H9 (cell line): Measurements from ENCODE around the gene CEACAM18. TPM values are rescaled to one million over a fixed set of nuclear protein-coding genes. Genes with fewer than 3 reads are reported as not detected.

Experiments used
- DNase-seq: peaks from one replicate; pipeline ENCODE4 v3.0.0-alpha.2; 2017
- H2AFZ ChIP-seq: one replicate; pipeline ENCODE4 v1.6.1; 2013; ENCODE audit warnings: mild to moderate bottlenecking, low read length, control low read depth, moderate library complexity
- H2AK5ac ChIP-seq: 2 replicates; pipeline ENCODE4 v1.6.1; 2013; ENCODE audit warnings: low read length, control low read depth, mixed read lengths; ENCODE audit not compliant: insufficient read length
- H2BK120ac ChIP-seq: one replicate; pipeline ENCODE4 v1.6.1; 2013; ENCODE audit warnings: low read depth, mild to moderate bottlenecking, low read length, control low read depth, inconsistent platforms; ENCODE audit not compliant: poor library complexity, severe bottlenecking
- H2BK12ac ChIP-seq: 2 replicates; pipeline ENCODE4 v1.6.1; 2013; ENCODE audit warnings: low read length, control low read depth, mixed read lengths, low read depth; ENCODE audit not compliant: insufficient read length
- H2BK15ac ChIP-seq: 2 replicates; pipeline ENCODE4 v1.6.1; 2013; ENCODE audit warnings: low read depth, low read length, control low read depth
- H2BK20ac ChIP-seq: one replicate; pipeline ENCODE4 v1.6.1; 2013; ENCODE audit warnings: low read depth, mild to moderate bottlenecking, low read length, control low read depth, inconsistent platforms; ENCODE audit not compliant: poor library complexity, severe bottlenecking
- H2BK5ac ChIP-seq: 2 replicates; pipeline ENCODE4 v1.6.1; 2013; ENCODE audit warnings: low read length, control low read depth, mixed read lengths; ENCODE audit not compliant: insufficient read length
- H3K14ac ChIP-seq: 2 replicates; pipeline ENCODE4 v1.6.1; 2013; ENCODE audit warnings: low read length, control low read depth; ENCODE audit not compliant: insufficient read depth
- H3K18ac ChIP-seq: 2 replicates; pipeline ENCODE4 v1.6.1; 2013; ENCODE audit warnings: low read depth, mild to moderate bottlenecking, mixed read lengths, low read length, control low read depth; ENCODE audit not compliant: insufficient read length
- H3K23ac ChIP-seq: 2 replicates; pipeline ENCODE4 v1.6.1; 2013; ENCODE audit warnings: low read length, control low read depth, mixed read lengths, low read depth; ENCODE audit not compliant: insufficient read length
- H3K23me2 ChIP-seq: 2 replicates; pipeline ENCODE4 v1.6.1; 2013; ENCODE audit warnings: low read depth, mild to moderate bottlenecking, mixed read lengths, low read length, control low read depth; ENCODE audit not compliant: insufficient read length, poor library complexity, severe bottlenecking
- H3K27ac ChIP-seq: 2 replicates; pipeline ENCODE4 v1.5.1; 2013; ENCODE audit warnings: low read length, control low read depth, mixed read lengths, low read depth; ENCODE audit not compliant: insufficient read length
- H3K27me3 ChIP-seq: 2 replicates; pipeline ENCODE4 v1.6.1; 2013; ENCODE audit warnings: low read length, control low read depth, inconsistent platforms; ENCODE audit not compliant: insufficient read depth
- H3K4ac ChIP-seq: 2 replicates; pipeline ENCODE4 v1.6.1; 2013; ENCODE audit warnings: low read depth, mild to moderate bottlenecking, control low read depth, inconsistent platforms, low read length, moderate library complexity
- H3K4me1 ChIP-seq: 2 replicates; pipeline ENCODE4 v1.6.1; 2013; ENCODE audit warnings: low read length, control low read depth, inconsistent platforms; ENCODE audit not compliant: insufficient read depth
- H3K4me2 ChIP-seq: 2 replicates; pipeline ENCODE4 v1.6.1; 2013; ENCODE audit warnings: low read length, control low read depth, mixed read lengths; ENCODE audit not compliant: insufficient read length, insufficient read depth
- H3K56ac ChIP-seq: 2 replicates; pipeline ENCODE4 v1.6.1; 2013; ENCODE audit warnings: low read depth, mild to moderate bottlenecking, mixed read lengths, low read length, control low read depth; ENCODE audit not compliant: insufficient read length
- H3K79me1 ChIP-seq: 2 replicates; pipeline ENCODE4 v1.6.1; 2013; ENCODE audit warnings: low read depth, mild to moderate bottlenecking, moderate library complexity, low read length, control low read depth, inconsistent platforms; ENCODE audit not compliant: insufficient read depth, poor library complexity, severe bottlenecking
- H3K79me2 ChIP-seq: 2 replicates; pipeline ENCODE4 v1.6.1; 2013; ENCODE audit warnings: low read length, control low read depth, inconsistent platforms; ENCODE audit not compliant: insufficient read depth
- H3K9ac ChIP-seq: 2 replicates; pipeline ENCODE4 v1.6.1; 2013; ENCODE audit warnings: low read length, control low read depth, mixed read lengths; ENCODE audit not compliant: insufficient read length; ENCODE audit errors: extremely low read depth
- H3K9me3 ChIP-seq: one replicate; pipeline ENCODE4 v1.6.1; 2013; ENCODE audit warnings: low read depth, low read length, inconsistent platforms; ENCODE audit not compliant: control insufficient read depth
- H3T11ph ChIP-seq: one replicate; pipeline ENCODE4 v1.6.1; 2013; ENCODE audit warnings: mild to moderate bottlenecking, low read length, control low read depth, inconsistent platforms
- H4K20me1 ChIP-seq: one replicate; pipeline ENCODE4 v1.6.1; 2013; ENCODE audit not compliant: control insufficient read depth, insufficient read length, insufficient read depth
- H4K5ac ChIP-seq: 2 replicates; pipeline ENCODE4 v1.6.1; 2013; ENCODE audit warnings: low read depth, mild to moderate bottlenecking, mixed read lengths, low read length, control low read depth; ENCODE audit not compliant: insufficient read length
- H4K8ac ChIP-seq: replicated peaks from 2 replicates; pipeline ENCODE4 v1.6.1; 2013; ENCODE audit warnings: low read length, control low read depth, mixed read lengths, low read depth; ENCODE audit not compliant: insufficient read length
- H4K91ac ChIP-seq: 2 replicates; pipeline ENCODE4 v1.6.1; 2013; ENCODE audit warnings: low read depth, mild to moderate bottlenecking, moderate library complexity, mixed read lengths, low read length, control low read depth; ENCODE audit not compliant: insufficient read length
- H3K27ac Mint-ChIP-seq, 3 experiments: 2 replicates in 2 of 3; 3 replicates in 1 of 3; pipeline ENCODE4 v1.8.0; 2020 to 2021; ENCODE audit warnings: mixed read lengths in 3 of 3, mild to moderate bottlenecking in 1 of 3, moderate library complexity in 1 of 3
- H3K27me3 Mint-ChIP-seq: 2 replicates; pipeline ENCODE4 v1.8.0; 2021; ENCODE audit warnings: low read depth, mild to moderate bottlenecking, moderate library complexity, mixed read lengths
- H3K36me3 Mint-ChIP-seq, 3 experiments: 2 replicates in 2 of 3; 3 replicates in 1 of 3; pipeline ENCODE4 v1.8.0; 2020 to 2021; ENCODE audit warnings: low read depth in 3 of 3, mixed read lengths in 3 of 3; ENCODE audit not compliant: insufficient read depth in 1 of 3
- H3K4me1 Mint-ChIP-seq, 2 experiments: 2 replicates each; pipeline ENCODE4 v1.8.0; 2020; ENCODE audit warnings: mixed read lengths in 2 of 2
- H3K4me3 Mint-ChIP-seq, 2 experiments: 2 replicates in 1 of 2; 3 replicates in 1 of 2; pipeline ENCODE4 v1.8.0; 2020 to 2021; ENCODE audit warnings: mild to moderate bottlenecking in 2 of 2, mixed read lengths in 2 of 2, moderate library complexity in 1 of 2
- H3K9me3 Mint-ChIP-seq, 2 experiments: 2 replicates in 1 of 2; 3 replicates in 1 of 2; pipeline ENCODE4 v1.8.0; 2020; ENCODE audit warnings: mild to moderate bottlenecking in 2 of 2, mixed read lengths in 2 of 2, moderate library complexity in 1 of 2
- WGBS: extraction: QIAGEN DNeasy Blood & Tissue Kit; methylation state at CpG from one replicate; pipeline ENCODE4 v1.1.7; 2013; ENCODE audit warnings: missing lambda C conversion rate, low lambda C conversion rate, mixed read lengths; ENCODE audit not compliant: insufficient read length; ENCODE audit errors: extremely low coverage; 5-methylcytosine and 5-hydroxymethylcytosine counted together
- total RNA-seq: library from RNA; stranded (reverse); gene quantifications from 2 replicates; pipeline ENCODE4 v1.2.1, GENCODE V29; 2021
- TF ChIP-seq, protein P1 (sequence below): fragments of 200-600 bp; sonication (generic); conservative IDR thresholded peaks from 3 replicates; pipeline ENCODE4 v1.8.0; 2021; ENCODE audit warnings: antibody characterized with exemption, mild to moderate bottlenecking

CEACAM18 gene
- total RNA-seq, 1 experiment from 2014 or later: not detected

DNA sequence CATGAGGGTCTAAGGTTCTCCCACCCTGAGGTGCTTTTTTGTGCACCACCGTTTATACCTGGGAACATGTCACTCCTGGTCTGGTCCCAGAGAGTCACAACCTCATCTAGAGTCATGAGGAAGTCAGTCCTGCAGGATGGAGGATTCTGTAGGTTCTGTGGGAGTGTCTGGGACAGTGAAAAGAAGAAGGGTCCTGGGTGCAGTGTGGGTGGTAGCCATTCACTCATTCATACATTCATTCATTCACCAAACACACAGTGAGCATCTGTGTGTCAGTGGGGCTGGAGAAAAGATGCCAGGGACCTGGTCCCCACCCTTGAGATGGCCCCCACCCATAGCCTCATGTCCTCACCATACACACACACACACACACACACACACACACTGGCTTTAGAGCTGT lies 8.7 kb upstream of the CEACAM18 start:
- Histone ChIP-seq H3K9me3 (no peaks in the 10 kb centered on the region), H2AFZ (no peak overlapping the region), H2AK5ac (no peak overlapping the region), H3K23ac (no peak overlapping the region), H3K4me2 (no peak overlapping the region), H4K91ac (no peak overlapping the region), H2BK15ac (no peak overlapping the region), H3K79me2 (no peaks in the 10 kb centered on the region), H3K23me2 (no peaks in the 10 kb centered on the region), H3K4me1 (no peaks in the 10 kb centered on the region), H3K27ac (no peak overlapping the region), H4K8ac (no peak overlapping the region), H4K20me1 (no peaks in the 10 kb centered on the region), H2BK12ac (no peak overlapping the region), H3K56ac (no peak overlapping the region), H3K18ac (no peak overlapping the region), H3T11ph (no peak overlapping the region), H3K9ac (no peak overlapping the region), H2BK120ac (no peak overlapping the region), H2BK5ac (no peak overlapping the region), H3K14ac (no peak overlapping the region), H2BK20ac (no peak overlapping the region), H3K4ac (no peak overlapping the region), H4K5ac (no peak overlapping the region), H3K79me1 (no peaks in the 10 kb centered on the region), H3K27me3 (no peaks in the 10 kb centered on the region)
- no peaks in the 10 kb centered on the region for H3K4me1 Mint-ChIP-seq
- no peak overlapping the region for H3K4me3 Mint-ChIP-seq
- peaks cover 0 to 85% of the 10 kb centered on the region in 2 experiments; a peak in 2 of 5 replicates for H3K9me3 Mint-ChIP-seq
- peaks cover 61% of the 10 kb centered on the region for H3K27me3 Mint-ChIP-seq
- TF ChIP-seq, protein P1, sequence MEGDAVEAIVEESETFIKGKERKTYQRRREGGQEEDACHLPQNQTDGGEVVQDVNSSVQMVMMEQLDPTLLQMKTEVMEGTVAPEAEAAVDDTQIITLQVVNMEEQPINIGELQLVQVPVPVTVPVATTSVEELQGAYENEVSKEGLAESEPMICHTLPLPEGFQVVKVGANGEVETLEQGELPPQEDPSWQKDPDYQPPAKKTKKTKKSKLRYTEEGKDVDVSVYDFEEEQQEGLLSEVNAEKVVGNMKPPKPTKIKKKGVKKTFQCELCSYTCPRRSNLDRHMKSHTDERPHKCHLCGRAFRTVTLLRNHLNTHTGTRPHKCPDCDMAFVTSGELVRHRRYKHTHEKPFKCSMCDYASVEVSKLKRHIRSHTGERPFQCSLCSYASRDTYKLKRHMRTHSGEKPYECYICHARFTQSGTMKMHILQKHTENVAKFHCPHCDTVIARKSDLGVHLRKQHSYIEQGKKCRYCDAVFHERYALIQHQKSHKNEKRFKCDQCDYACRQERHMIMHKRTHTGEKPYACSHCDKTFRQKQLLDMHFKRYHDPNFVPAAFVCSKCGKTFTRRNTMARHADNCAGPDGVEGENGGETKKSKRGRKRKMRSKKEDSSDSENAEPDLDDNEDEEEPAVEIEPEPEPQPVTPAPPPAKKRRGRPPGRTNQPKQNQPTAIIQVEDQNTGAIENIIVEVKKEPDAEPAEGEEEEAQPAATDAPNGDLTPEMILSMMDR: no peak
- no CpG with 5 or more reads among the region's 1 CpG for WGBS
- DNase-seq: no peak
- no peaks in the 10 kb centered on the region for H3K36me3 Mint-ChIP-seq
- H3K27ac Mint-ChIP-seq: no peak overlapping the region
